CD4-positive, alpha-beta T cell treated with Interleukin-17A for 4 hours (primary cell): ENCODE results near the gene SAFB.
A peak's percentile ranks its signal among the peaks of the same experiment; 100 is the strongest.
"Not testable (repeated sequence)": the region's sequence is repeated elsewhere in the genome, so short reads cannot be mapped to it uniquely, and the experiment has no call there.

Experiments used
- DNase-seq: peaks from one replicate; pipeline ENCODE4 v3.0.0-alpha.2; 2020; ENCODE audit warnings: mixed read lengths

The SAFB gene

GRCh38 chr19:5595745-5596144 is 27.1 kb upstream of the SAFB start:
- DNase-seq, result no peak

GRCh38 chr19:5600797-5601196 is 22.1 kb upstream of the SAFB start:
- DNase-seq, result no peak

DNA sequence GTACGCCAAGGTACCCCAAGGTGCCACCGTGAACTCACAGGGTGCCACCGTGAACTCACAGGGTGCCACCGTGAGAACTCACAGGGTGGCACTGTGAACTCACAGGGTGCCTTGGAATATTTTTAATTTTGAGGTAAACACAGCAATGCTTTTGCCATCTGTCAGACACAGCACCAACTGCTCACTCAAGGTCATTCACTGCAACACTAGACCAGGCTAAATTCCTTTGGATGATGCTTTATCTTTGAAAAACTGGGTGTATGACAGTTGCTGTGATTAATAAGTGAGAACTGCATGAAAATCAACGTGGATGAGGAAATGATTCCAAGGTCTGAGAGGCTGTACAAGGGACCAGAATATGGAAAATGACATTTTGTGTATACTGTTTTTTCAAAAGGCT is 19.3 kb upstream of the SAFB start:
- no peak for DNase-seq

GRCh38 chr19:5605362-5605761 is 17.5 kb upstream of the SAFB start:
- no peak for DNase-seq

DNA sequence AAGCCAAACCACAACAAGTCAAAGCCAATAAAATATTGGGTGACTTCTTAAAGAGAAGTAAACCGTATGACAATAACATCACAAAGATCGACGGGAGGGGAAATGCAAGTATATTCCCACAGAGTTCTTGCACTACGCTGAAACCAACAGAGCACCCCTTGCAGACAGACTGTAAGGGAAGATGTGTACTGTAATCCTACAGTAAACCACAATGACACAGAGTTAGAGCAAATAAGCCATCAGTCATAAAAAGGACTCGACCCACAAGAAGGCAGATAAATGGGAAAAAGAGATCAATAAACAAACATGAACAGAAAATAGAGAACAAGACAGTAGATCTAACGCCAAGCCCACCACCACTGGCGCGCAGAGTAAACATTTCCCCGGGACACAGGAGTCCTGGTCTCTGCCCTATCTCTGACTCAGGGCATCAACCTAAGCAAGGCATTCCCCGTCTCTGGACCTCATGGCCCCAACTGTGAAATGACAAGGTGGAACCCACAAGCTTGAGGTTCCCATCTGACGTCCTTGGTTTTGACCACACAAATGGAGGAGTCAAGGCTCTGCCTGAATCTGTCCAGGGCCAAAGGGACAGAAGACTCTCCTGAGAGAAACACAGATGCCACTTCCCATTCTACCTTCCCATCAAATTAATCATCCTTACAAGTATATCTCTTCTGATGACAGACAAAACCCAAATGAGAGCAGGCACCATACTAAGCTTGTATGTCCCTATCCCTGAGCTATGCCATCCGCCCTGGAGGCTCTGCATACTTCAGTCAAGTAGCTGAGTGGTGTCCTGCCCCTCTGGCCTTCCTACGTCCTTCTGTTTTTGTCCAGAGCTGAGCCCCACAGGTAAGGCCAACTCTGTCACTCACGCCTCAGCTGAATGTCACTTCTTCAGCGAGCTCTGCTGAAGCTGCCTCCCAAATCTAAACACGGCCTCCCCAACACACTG is 15.3 kb upstream of the SAFB start:
- no peak for DNase-seq

GRCh38 chr19:5608291-5608690 is 14.6 kb upstream of the SAFB start:
- DNase-seq, result no peak

- not testable (repeated sequence) for DNase-seq
Observed at GRCh38 chr19:5608766-5609165, 14.1 kb upstream of the SAFB start.

DNA sequence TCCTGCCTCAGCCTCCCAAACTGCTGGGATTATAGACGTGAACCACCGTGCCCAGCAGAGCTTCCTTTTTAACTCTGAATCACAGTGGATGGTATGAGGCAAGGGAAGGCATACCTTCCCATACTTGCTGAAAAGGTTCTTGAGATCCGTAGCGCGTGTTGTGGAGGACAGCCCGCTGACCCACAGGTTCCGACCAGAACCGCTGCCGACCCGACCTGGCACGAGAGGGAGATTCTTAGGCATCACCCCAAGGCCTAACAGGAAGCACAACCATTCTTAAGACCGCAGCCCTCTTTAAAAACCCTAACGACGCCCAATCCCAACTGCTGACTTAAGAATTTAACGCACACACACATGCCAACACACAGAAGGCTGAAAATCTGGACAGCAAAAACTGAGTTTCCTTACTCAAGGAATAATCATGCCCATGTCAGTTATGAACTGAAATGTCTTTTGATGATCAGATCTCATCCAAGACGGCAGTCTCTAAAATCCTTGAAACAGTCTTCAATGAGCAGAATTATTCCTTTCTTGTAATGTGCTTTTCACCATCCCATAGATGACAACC is 12.9 kb upstream of the SAFB start:
- DNase-seq, result no peak

DNA sequence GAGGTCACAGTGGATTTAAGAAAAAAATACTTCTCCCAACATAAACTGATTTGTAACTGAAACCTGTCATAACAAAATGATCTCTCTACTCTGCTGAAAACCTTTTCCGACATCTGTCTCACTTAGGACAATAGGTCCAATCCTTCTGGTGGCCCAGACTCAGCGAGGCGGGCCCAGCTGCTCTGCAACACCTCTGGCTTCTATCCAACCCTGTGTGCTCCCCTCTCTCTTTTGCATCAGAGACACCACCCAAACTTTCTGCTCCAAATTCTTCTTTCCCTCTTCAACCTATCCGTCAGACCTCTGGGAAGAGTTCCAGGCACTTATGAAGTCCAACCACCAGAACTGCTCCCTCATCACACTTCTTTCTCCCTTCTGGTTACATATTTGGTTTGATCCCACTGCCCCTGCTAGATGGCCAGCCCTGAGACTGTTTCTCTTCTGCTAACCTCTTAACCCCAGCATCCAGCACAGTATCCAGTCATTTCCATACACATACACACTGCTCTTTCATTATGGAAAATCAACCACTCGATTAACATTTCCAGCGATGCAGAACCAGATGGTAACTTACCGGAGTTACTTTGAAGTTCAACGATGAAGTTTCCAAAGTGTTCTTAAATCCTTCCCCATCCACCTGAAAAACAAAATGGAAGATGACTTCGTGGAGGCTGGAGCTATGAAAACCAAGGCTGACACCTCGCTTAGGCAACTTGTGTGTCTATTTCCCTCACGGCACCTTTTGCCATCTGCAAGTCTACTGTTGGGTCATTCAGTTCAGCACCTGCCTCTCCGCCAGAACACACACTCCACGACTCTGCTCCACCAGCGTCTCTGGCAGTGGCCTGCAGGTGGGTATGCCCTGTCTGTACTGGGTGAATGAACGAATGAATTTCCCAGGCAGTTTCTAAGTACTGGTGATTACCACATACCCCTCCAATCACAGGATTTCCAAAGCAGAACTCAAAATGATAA is 9.7 kb upstream of the SAFB start:
- no peak for DNase-seq

GRCh38 chr19:5615756-5616327 is 7.0 kb upstream of the SAFB start:
- DNase-seq, result no peak

GRCh38 chr19:5617080-5617479 is 5.8 kb upstream of the SAFB start:
- no peak for DNase-seq

GRCh38 chr19:5618591-5618990 is 4.3 kb upstream of the SAFB start:
- no peak for DNase-seq

- DNase-seq, result no peak
Observed at GRCh38 chr19:5619946-5620345, 2.9 kb upstream of the SAFB start.

GRCh38 chr19:5621311-5621944 is 1.5 kb upstream of the SAFB start:
- no peak for DNase-seq

DNA sequence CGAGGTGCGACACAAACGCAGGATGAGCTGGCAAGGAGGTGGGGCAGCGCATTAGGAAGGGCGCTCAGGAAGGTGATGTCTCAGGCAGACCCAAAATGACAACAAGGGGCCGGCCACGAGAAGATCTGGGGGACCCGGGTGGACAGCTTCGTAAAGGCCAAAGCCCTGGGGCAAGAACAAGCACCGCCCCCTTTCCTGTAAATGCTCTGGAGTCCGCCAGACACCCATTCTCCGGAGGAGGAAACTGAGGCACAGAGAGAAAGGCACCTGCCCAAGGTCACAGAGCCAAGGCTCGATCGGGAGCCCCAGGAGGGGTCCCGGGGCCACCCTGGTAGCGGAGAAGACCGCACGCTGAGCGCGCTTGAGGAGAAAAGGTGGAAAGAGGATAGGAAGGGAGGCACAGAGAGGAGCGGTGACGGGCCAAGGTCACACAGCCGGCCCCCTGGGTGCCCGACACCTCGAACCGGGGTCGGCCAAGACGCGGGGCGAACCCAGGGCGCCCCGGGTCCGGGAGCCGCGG is 878 bp upstream of the SAFB start:
- peak; percentile 44 for DNase-seq

DNA sequence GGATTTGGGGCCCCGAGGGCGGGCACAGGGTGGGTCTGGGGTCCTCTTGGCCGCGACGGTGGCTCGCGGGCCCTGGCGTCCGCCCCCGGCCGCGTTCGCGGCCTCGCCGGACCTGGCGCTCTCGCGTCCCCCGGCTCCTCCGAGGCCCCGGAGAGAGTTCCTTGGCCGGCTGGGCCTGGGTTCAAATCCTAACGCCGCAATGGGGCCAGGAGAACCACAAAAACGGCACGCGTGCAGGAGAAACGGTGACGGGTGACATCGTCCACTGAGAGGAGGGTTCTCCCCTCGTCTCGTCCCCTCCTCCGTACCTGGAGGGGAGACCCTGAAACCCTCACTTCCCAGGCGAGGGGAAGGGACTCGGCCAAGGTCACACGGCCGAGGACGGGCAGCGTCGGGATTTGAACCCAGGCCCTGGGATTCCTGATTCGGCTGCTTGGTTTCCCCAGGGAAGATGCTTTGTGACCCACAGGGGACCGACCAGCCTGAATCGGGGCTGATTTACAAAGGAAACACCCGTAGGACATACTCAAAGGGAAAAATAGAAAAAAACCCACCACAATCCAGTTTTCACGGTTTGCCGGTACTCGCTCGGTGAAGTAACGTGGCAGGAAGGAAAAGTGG is 624 bp downstream of the SAFB start:
- no peak for DNase-seq

- peak; percentile 26 for DNase-seq
Observed at GRCh38 chr19:5624018-5624663, 1.3 kb downstream of the SAFB start.

DNA sequence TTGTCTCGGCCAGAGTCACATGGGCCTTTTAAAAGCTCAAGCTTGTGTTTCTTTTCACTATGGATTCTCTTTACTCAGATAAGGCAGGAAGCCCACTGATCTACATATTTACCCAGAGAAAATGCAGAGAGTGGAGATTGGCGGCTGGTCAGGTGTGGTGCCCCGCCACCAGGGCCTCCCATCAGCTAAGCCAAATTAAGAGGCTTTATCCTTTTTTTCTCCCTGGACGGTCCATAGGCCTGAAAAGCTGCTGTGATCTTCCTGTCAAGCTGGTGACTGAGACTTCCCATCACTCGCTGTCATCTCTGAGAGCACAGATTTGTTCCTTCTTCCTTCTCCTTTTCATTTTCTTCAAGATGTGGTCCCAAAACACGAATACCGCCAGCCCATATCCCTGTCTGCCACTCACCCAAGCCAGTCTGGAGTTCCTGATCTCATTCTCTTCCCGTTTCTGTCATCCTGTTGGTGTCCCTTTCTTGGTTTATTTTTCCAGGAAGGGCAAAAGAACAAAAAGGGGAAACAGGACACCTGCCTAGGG is 1.9 kb downstream of the SAFB start:
- DNase-seq, result no peak

DNA sequence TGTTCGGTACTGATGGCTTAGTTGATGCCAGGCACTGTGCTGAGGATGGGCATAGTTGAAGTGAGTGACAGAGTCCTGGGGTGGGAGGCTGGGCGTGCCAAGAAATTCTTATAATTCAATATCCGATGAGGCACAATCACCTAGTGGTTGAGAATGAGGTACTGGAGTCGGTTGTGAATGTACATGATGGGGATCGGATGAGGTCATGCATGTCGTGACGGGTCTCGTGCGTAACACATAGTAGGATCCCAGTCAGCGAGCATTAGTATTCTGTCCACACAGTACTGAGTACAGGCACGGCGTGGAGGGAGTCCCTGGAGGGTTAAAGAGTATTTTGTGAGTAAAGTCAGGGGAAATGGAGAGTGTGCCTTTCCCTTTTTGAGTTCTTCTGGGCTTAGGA is 2.8 kb downstream of the SAFB start:
- DNase-seq, result no peak

DNA sequence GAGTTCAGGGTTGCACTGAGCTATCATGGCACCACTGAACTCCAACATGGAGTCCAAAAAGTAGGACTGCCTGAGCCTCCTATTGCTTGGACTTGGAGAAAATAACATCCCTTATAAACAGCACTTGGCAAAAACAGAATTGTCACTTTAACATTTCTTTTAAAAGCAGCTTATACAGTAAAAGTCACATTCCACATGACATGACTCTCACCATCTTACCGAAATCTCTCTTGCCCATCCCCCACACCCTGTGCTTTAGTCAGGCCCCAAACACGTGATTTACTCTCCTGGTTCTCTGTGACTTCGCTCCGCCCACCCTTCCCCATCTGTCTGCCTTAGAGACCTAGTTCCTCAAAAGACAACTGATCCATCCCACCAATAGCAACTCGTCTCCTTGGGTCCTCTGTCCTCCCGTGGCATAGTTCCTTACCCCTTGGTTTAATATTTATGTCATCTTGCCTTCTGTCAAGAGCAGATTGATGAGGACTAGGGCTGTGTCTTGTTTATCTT is 4.6 kb downstream of the SAFB start:
- peak; percentile 48 for DNase-seq

GRCh38 chr19:5628461-5628860 is 5.6 kb downstream of the SAFB start:
- no peak for DNase-seq
